ES-I3 (cell line): Measurements from ENCODE around the gene ACBD6.

Experiments
- H3K36me3 ChIP-seq: 2 replicates; pipeline ENCODE4 v1.6.1; 2013; ENCODE audit warnings: mild to moderate bottlenecking, low read length, control low read depth, moderate library complexity; ENCODE audit not compliant: insufficient read depth
- H3K4me1 ChIP-seq: 2 replicates; pipeline ENCODE4 v1.6.1; 2013; ENCODE audit warnings: mild to moderate bottlenecking, control low read depth, low read length; ENCODE audit not compliant: insufficient read depth
- H3K9ac ChIP-seq: 2 replicates; pipeline ENCODE4 v1.6.1; 2013; ENCODE audit warnings: low read depth, mild to moderate bottlenecking, low read length, moderate library complexity
- H3K9me3 ChIP-seq: 2 replicates; pipeline ENCODE4 v1.6.1; 2013; ENCODE audit warnings: mild to moderate bottlenecking, low read length, moderate library complexity; ENCODE audit not compliant: control insufficient read depth, insufficient read depth

ACBD6 gene

GRCh38 chr1:180239145-180240096 is 263.0 kb downstream of the ACBD6 start:
- Histone ChIP-seq H3K9ac (no peak overlapping the region), H3K4me1 (peaks cover 39% of the 10 kb centered on the region), H3K9me3 (no peaks in the 10 kb centered on the region), H3K36me3 (no peaks in the 10 kb centered on the region)

GRCh38 chr1:180238675-180239074 is 263.7 kb downstream of the ACBD6 start:
- Histone ChIP-seq H3K9ac (no peak overlapping the region), H3K36me3 (no peaks in the 10 kb centered on the region), H3K9me3 (no peaks in the 10 kb centered on the region), H3K4me1 (peaks cover 39% of the 10 kb centered on the region)
